ENCODE measurements around the gene RNF149.
A peak's percentile ranks its signal among the peaks of the same experiment; 100 is the strongest.
"Not testable (repeated sequence)": the region's sequence is repeated elsewhere in the genome, so short reads cannot be mapped to it uniquely, and the experiment has no call there.

RNF149 gene

GRCh38 chr2:101251844-101252407, 56.6 kb downstream of the RNF149 start:
- Histone ChIP-seq H3K9me3 (ENCODE audit: control insufficient read depth, low read length) (no peaks in the 10 kb centered on the region), H3K4me2 (ENCODE audit: low read length, poor library complexity, severe bottlenecking) (peak overlapping the region; percentile 76), H3K27ac (ENCODE audit: low read length, poor library complexity, severe bottlenecking) (peak overlapping the region; percentile 88), H3K27me3 (ENCODE audit: control insufficient read depth in 1 of 2, insufficient read depth in 1 of 2, low read length in 2 of 2) (no peaks in the 10 kb centered on the region), H3K4me1 (ENCODE audit: control insufficient read depth, insufficient read depth, low read depth, low read length) (peaks cover 13% of the 10 kb centered on the region), H3K18ac (ENCODE audit: low read depth in 1 of 2, low read length in 2 of 2) (peak overlapping the region; percentile 62 to 70), H4K91ac (ENCODE audit: low read length) (peak overlapping the region; percentile 15), H2AK5ac (ENCODE audit: low read length, severe bottlenecking) (peak overlapping the region; percentile 59), H3K9ac (ENCODE audit: low read length) (peak overlapping the region; percentile 90), H3K23ac (ENCODE audit: low read length in 2 of 2) (no peak overlapping the region), H3K36me3 (ENCODE audit: control insufficient read depth in 1 of 2, insufficient read depth in 2 of 2, low read depth in 1 of 2, low read length in 2 of 2) (peaks cover 0 to 4% of the 10 kb centered on the region in 2 experiments), H3K4me3 (ENCODE audit: insufficient read depth in 1 of 2, low read depth in 1 of 2, low read length in 2 of 2) (peak overlapping the region; percentile 56 to 87), H2BK5ac (ENCODE audit: low read depth, low read length, poor library complexity, severe bottlenecking) (peak overlapping the region; percentile 79), H2BK15ac (ENCODE audit: low read depth, poor library complexity, severe bottlenecking) (no peak overlapping the region), H2AFZ (ENCODE audit: low read depth, low read length) (no peak overlapping the region), H3K4ac (ENCODE audit: low read depth in 1 of 2, low read length in 2 of 2) (peak overlapping the region in 1 of 2 experiments; percentile 37), H3K79me1 (replicated peaks; ENCODE audit: low read length, poor library complexity, severe bottlenecking) (peaks cover 6% of the 10 kb centered on the region), H3K14ac (ENCODE audit: low read length in 2 of 2) (no peak overlapping the region), H2BK120ac (ENCODE audit: low read depth, low read length) (peak overlapping the region; percentile 49), H4K8ac (ENCODE audit: low read length) (peak overlapping the region; percentile 82), H2BK12ac (ENCODE audit: low read length in 2 of 2) (no peak overlapping the region)
- DNase-seq: no peak
- 16% methylated on average over 16 of the region's 16 CpGs for WGBS

GRCh38 chr2:101251246-101251781, 57.2 kb downstream of the RNF149 start:
- not testable (repeated sequence) for H3K27ac ChIP-seq (ENCODE audit: low read length, poor library complexity, severe bottlenecking); DNase-seq; H3K4me3 ChIP-seq (ENCODE audit: insufficient read depth in 1 of 2, low read depth in 1 of 2, low read length in 2 of 2); H4K8ac ChIP-seq (ENCODE audit: low read length); H2BK12ac ChIP-seq (ENCODE audit: low read length in 2 of 2); H3K9me3 ChIP-seq (ENCODE audit: control insufficient read depth, low read length); H3K4me2 ChIP-seq (ENCODE audit: low read length, poor library complexity, severe bottlenecking); H3K18ac ChIP-seq (ENCODE audit: low read depth in 1 of 2, low read length in 2 of 2); H2AK5ac ChIP-seq (ENCODE audit: low read length, severe bottlenecking); H3K36me3 ChIP-seq (ENCODE audit: control insufficient read depth in 1 of 2, insufficient read depth in 2 of 2, low read depth in 1 of 2, low read length in 2 of 2); H3K14ac ChIP-seq (ENCODE audit: low read length in 2 of 2); H2BK5ac ChIP-seq (ENCODE audit: low read depth, low read length, poor library complexity, severe bottlenecking); H3K27me3 ChIP-seq (ENCODE audit: control insufficient read depth in 1 of 2, insufficient read depth in 1 of 2, low read length in 2 of 2); H3K23ac ChIP-seq (ENCODE audit: low read length in 2 of 2); H2BK120ac ChIP-seq (ENCODE audit: low read depth, low read length); H3K4ac ChIP-seq (ENCODE audit: low read depth in 1 of 2, low read length in 2 of 2); H3K79me1 ChIP-seq (replicated peaks; ENCODE audit: low read length, poor library complexity, severe bottlenecking); H2BK15ac ChIP-seq (ENCODE audit: low read depth, poor library complexity, severe bottlenecking); H3K9ac ChIP-seq (ENCODE audit: low read length); H4K91ac ChIP-seq (ENCODE audit: low read length); H2AFZ ChIP-seq (ENCODE audit: low read depth, low read length)
- 82% methylated on average over 10 of the region's 10 CpGs for WGBS
- H3K4me1 ChIP-seq (ENCODE audit: control insufficient read depth, insufficient read depth, low read depth, low read length): peaks cover 13% of the 10 kb centered on the region

- Histone ChIP-seq H3K27ac (ENCODE audit: low read length, poor library complexity, severe bottlenecking) (no peak overlapping the region), H2BK12ac (ENCODE audit: low read length in 2 of 2) (no peak overlapping the region), H2AFZ (ENCODE audit: low read depth, low read length) (no peak overlapping the region), H3K18ac (ENCODE audit: low read depth in 1 of 2, low read length in 2 of 2) (no peak overlapping the region), H4K91ac (ENCODE audit: low read length) (no peak overlapping the region), H2BK5ac (ENCODE audit: low read depth, low read length, poor library complexity, severe bottlenecking) (no peak overlapping the region), H3K4me1 (ENCODE audit: control insufficient read depth, insufficient read depth, low read depth, low read length) (peaks cover 8% of the 10 kb centered on the region), H3K9me3 (ENCODE audit: control insufficient read depth, low read length) (no peaks in the 10 kb centered on the region), H3K36me3 (ENCODE audit: control insufficient read depth in 1 of 2, insufficient read depth in 2 of 2, low read depth in 1 of 2, low read length in 2 of 2) (peaks cover 0 to 4% of the 10 kb centered on the region in 2 experiments), H3K23ac (ENCODE audit: low read length in 2 of 2) (no peak overlapping the region), H4K8ac (ENCODE audit: low read length) (no peak overlapping the region), H3K4me3 (ENCODE audit: insufficient read depth in 1 of 2, low read depth in 1 of 2, low read length in 2 of 2) (no peak overlapping the region), H2AK5ac (ENCODE audit: low read length, severe bottlenecking) (no peak overlapping the region), H2BK15ac (ENCODE audit: low read depth, poor library complexity, severe bottlenecking) (no peak overlapping the region), H3K4ac (ENCODE audit: low read depth in 1 of 2, low read length in 2 of 2) (no peak overlapping the region), H2BK120ac (ENCODE audit: low read depth, low read length) (no peak overlapping the region), H3K9ac (ENCODE audit: low read length) (no peak overlapping the region), H3K27me3 (ENCODE audit: control insufficient read depth in 1 of 2, insufficient read depth in 1 of 2, low read length in 2 of 2) (no peaks in the 10 kb centered on the region), H3K14ac (ENCODE audit: low read length in 2 of 2) (no peak overlapping the region), H3K4me2 (ENCODE audit: low read length, poor library complexity, severe bottlenecking) (no peak overlapping the region), H3K79me1 (replicated peaks; ENCODE audit: low read length, poor library complexity, severe bottlenecking) (peaks cover 6% of the 10 kb centered on the region)
- 66% methylated on average over 4 of the region's 5 CpGs for WGBS
- no peak for DNase-seq
Measured at GRCh38 chr2:101249826-101250225, 58.7 kb downstream of the RNF149 start.

GRCh38 chr2:101248756-101249155, 59.7 kb downstream of the RNF149 start:
- not testable (repeated sequence) for H3K23ac ChIP-seq (ENCODE audit: low read length in 2 of 2); H2BK120ac ChIP-seq (ENCODE audit: low read depth, low read length); H3K9ac ChIP-seq (ENCODE audit: low read length); H3K9me3 ChIP-seq (ENCODE audit: control insufficient read depth, low read length); H4K8ac ChIP-seq (ENCODE audit: low read length); H3K4me2 ChIP-seq (ENCODE audit: low read length, poor library complexity, severe bottlenecking); H3K36me3 ChIP-seq (ENCODE audit: control insufficient read depth in 1 of 2, insufficient read depth in 2 of 2, low read depth in 1 of 2, low read length in 2 of 2); H3K4me1 ChIP-seq (ENCODE audit: control insufficient read depth, insufficient read depth, low read depth, low read length); H3K14ac ChIP-seq (ENCODE audit: low read length in 2 of 2); H3K18ac ChIP-seq (ENCODE audit: low read depth in 1 of 2, low read length in 2 of 2); H3K4ac ChIP-seq (ENCODE audit: low read depth in 1 of 2, low read length in 2 of 2); H4K91ac ChIP-seq (ENCODE audit: low read length); H2AK5ac ChIP-seq (ENCODE audit: low read length, severe bottlenecking); H3K79me1 ChIP-seq (replicated peaks; ENCODE audit: low read length, poor library complexity, severe bottlenecking); H2BK12ac ChIP-seq (ENCODE audit: low read length in 2 of 2); DNase-seq; H2BK5ac ChIP-seq (ENCODE audit: low read depth, low read length, poor library complexity, severe bottlenecking); H2BK15ac ChIP-seq (ENCODE audit: low read depth, poor library complexity, severe bottlenecking); H3K4me3 ChIP-seq (ENCODE audit: insufficient read depth in 1 of 2, low read depth in 1 of 2, low read length in 2 of 2); H3K27ac ChIP-seq (ENCODE audit: low read length, poor library complexity, severe bottlenecking); H3K27me3 ChIP-seq (ENCODE audit: control insufficient read depth in 1 of 2, insufficient read depth in 1 of 2, low read length in 2 of 2); H2AFZ ChIP-seq (ENCODE audit: low read depth, low read length)
- 88% methylated on average over 3 of the region's 5 CpGs for WGBS
